HepG2 (cell line): ENCODE measurements around the gene UBAP2.

Experiments used
- CHD4 ChIP-seq: fragments of 200-600 bp; sonication (generic); IDR thresholded peaks from 2 replicates; pipeline ENCODE4 v1.7.0; 2017; ENCODE audit warnings: mild to moderate bottlenecking, low read length, borderline replicate concordance
- CTCF ChIP-seq: sonication (generic); formaldehyde crosslinking; IDR thresholded peaks from 2 replicates; pipeline ENCODE4 v1.5.0; 2020; ENCODE audit warnings: mild to moderate bottlenecking, missing genetic modification reagents, moderate library complexity
- JUNB ChIP-seq: sonication (generic); formaldehyde crosslinking; IDR thresholded peaks from 2 replicates; pipeline ENCODE4 v1.8.0; 2022; ENCODE audit warnings: missing genetic modification reagents, mild to moderate bottlenecking, borderline replicate concordance
- KLF16 ChIP-seq, 2 experiments: sonication (generic) in 1 of 2; formaldehyde crosslinking in 1 of 2; IDR thresholded peaks; 2 replicates each; pipeline versions ENCODE4 v1.6.1 to v1.8.0; 2016 to 2023; ENCODE audit warnings: missing genetic modification reagents in 2 of 2, missing compliant biosample characterization in 1 of 2
- POLR2AphosphoS5 ChIP-seq: IDR thresholded peaks from 2 replicates; pipeline ENCODE4 v1.6.1; 2012; ENCODE audit warnings: low read depth, low read length
- TFAP4 ChIP-seq: sonication (generic); IDR thresholded peaks from 2 replicates; pipeline ENCODE4 v1.6.1; 2016; ENCODE audit warnings: low read depth, borderline replicate concordance
- UBTF ChIP-seq: sonication (generic); formaldehyde crosslinking; IDR thresholded peaks from 2 replicates; pipeline ENCODE4 v1.4.0; 2020; ENCODE audit warnings: mild to moderate bottlenecking, missing genetic modification reagents
- ZNF432 ChIP-seq: sonication (generic); formaldehyde crosslinking; IDR thresholded peaks from 2 replicates; pipeline ENCODE4 v1.5.0; 2020; ENCODE audit warnings: missing genetic modification reagents, mild to moderate bottlenecking, borderline replicate concordance

- no peak for TF ChIP-seq CTCF
- TF ChIP-seq JUNB (CRISPR knock-in tag), result no peak
- TF ChIP-seq POLR2AphosphoS5, result no peak
- no peak for TF ChIP-seq CHD4
- TF ChIP-seq TFAP4, result no peak
- no peak for TF ChIP-seq UBTF (CRISPR knock-in tag)
- TF ChIP-seq ZNF432 (CRISPR knock-in tag), result no peak
- no peak for TF ChIP-seq KLF16 (CRISPR knock-in tag; IDR thresholded peaks at IDR 0.05)
These were observed 20.7 kb downstream of the UBAP2 start for GRCh38 chr9:34027845-34028574.
